GM19043 (cell line): ENCODE results near the gene TNFRSF13B.
"Not testable (repeated sequence)": the region's sequence is repeated elsewhere in the genome, so short reads cannot be mapped to it uniquely, and the experiment has no call there.

Experiments
- ATAC-seq: cut with Tn5 transposase; IDR thresholded peaks from one replicate; pipeline ENCODE4 v1.9.1; 2021; ENCODE audit warnings: low read depth; ENCODE audit not compliant: unreplicated experiment

Gene TNFRSF13B

DNA sequence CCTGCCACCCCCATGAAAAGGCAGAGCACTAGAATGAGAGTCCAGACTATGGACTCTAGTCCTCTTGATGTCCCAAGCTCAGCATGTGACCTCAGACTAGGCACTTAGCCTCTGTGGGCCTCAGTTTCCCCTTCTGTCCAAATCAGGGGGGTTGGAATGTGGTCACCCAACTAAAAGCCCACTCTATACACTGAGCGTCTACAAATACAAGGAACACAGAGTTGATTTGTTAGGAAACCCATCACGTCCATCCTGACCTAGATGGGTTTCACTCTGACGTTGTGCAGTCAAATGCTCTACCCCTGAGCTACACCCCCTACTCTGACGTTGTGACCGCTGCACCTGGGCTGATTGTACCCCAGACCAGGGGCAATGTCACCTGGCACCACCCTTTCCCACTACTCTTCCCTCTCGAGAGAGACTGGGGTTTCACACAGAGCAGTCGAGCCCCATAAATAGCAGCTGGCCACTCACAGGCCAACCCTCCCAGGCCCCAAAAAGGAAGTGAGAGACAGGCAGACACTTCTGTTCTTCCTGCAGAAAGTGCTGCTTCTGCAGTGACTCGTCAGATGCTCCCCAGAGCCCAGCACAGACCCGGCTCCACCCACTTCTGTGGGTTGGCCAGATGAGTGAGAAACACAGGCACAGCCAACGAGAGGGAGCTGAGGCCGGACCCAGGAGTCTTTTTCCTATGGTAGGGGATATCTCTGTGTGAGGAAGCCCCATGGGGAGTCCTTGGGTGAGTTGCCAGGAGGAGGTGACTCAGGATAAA is 16.1 kb upstream of the TNFRSF13B start:
- peak; percentile 63 for ATAC-seq

DNA sequence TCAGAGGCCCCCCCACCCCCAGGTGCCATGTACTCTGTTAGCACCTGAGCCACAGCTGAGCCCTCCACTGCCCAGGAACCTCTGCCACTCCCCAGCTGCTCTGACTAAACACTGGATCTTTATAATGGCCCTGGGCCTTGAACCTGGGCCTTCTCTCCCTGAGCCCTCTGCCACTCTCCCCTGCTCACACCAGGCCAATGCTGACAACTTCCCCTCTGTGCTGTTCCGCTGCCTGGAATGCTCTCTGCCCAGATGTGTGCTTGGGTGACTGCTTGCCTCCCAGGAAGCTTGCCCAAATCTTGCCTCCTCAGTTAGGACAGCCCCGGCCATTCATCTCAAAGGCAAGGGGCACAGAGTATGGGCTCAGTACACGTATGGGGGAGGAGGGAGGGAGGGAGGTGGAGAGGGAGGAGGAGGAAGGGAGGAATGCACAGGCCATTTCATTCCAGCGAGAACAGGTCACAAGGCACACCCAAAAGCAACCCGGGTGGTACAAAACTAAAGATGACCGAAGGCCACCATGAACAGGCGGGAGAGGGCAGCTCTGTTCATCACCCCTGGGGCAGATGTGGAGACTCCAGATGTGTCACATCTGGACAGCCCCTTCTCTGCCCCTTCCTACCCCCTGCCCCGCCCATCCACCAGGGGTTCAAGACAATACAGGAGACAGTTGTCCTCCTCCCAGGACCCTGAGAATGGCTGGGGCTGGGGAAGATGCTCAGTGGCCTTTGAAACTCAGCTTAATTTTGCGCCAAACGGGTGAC is 15.3 kb upstream of the TNFRSF13B start:
- ATAC-seq, result no peak

DNA sequence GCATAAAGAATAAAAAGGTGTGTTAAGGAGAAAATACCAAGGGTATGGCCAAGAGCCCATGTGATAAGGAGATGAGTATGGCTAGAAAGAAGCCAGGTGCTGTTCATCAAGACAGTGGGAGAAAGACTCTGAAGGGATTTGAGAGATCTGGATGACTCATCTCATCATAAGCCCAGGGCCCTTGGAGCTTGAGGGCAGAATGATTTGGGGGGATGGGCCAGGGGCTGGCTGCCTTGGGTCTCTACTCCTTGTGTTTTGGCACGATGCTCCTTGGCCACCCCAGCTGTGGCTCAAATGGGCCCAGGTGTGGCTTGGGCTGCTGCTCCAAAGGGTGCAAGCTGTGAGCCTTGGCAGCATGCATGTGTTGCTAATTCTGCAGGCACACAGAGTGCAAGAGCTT is 14.5 kb upstream of the TNFRSF13B start:
- ATAC-seq, result no peak

DNA sequence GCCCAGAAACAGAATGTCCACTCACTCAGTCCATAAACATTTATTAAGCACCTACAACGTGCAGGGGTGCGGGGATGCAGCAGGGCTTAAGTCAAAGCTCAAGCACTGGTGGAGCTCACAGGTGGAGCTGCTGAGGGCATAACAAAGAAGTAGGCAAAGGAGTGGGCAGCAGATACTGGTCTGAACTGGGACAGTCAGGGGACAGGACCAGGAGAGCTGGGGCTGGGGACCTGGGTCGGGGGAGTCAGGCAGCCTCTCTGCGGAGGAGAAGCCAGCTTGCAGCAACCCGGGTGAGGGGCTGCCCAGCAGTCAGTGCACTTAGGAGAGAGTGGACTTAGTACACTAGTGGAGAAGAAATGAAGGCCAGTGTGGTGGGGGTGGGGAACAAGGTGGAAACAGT is 10.0 kb upstream of the TNFRSF13B start:
- no peak for ATAC-seq

DNA sequence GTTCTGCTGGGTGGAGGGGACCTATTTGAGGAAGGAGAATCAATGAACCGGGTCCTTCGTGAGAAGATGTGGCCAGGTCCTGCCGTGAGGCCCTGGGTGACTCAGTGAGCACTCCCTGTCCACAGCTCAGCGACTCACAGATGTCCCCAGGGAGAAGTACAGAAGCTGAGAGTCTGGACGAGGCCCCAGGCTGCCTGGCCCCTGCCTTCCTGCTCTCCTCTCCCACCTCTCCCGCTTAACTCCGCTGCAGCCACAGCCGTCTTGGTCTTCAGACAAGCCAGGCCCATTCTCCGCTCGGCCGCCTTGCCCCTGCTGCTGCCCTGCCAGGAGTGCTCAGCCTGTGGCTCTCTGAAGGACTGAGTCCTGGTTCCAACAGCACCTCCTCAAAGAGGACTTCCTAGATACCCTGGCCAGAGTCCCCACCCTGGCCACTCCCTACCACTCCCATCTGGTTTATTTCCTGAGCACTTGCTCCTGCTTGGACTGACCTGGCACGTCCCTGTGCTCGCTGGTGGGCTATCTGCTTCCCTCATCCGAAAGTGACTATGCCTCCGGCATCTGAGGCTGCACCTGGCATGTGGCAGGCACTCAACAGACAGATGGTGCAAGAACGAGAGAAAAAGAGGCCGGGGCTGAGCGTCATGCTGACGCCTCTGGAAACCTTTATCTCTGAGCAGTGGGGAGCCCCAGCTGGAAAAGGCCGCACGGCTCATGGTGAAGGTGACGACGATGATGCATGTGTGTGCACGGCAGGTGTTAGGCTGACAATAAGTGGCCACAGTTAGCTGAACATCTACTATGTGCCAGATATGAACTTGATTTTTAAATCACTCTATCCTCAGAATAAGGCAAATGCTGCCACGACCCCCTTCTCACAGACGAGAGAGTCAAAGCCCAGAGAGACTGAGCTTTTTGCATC is 9.2 kb upstream of the TNFRSF13B start:
- peak; percentile 50 for ATAC-seq

DNA sequence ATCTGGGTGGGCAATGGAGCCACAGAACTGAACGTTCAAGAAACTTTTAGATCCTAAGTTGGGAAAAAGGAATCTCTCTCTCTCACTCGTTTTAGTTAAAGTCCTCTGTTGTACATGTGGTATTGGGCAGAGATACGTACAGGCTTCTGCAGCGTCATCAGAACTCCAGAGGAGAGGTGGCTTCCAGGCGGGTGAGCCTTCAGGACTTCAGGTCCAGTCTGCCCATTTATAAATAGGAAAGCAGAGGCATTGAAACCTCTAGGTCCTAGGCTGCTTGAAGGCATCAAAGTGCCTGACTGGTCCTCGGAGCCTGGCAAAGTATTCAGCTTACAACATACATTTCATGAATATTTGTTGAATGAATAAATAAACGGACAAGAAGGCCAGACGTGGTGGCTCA is 8.1 kb upstream of the TNFRSF13B start:
- no peak for ATAC-seq

DNA sequence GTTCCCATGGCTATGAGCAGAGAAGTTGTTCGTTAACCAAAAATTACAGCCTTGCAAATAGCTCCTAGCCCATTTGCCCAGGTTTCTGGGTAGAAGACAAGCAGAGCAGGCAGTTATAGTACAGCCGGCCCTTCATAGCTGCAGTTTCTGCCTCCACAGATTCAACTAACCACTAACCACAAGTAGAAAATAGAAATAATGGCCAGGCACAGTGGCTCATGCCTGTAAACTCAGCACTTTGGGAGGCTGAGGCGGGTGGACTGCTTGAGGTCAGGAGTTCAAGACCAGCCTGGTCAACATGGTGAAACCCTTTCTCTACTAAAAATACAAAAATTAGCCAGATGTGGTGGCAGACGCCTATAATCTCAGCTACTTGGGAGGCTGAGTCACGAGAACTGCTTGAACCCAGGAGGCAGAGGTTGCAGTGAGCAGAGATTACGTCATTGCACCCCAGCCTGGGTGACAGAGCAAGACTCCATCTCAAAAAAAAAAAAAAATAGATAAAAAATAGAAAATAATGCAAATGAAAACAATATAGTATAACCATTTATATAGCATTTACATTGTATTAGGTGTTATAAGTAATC is 7.4 kb upstream of the TNFRSF13B start:
- ATAC-seq, result not testable (repeated sequence)

DNA sequence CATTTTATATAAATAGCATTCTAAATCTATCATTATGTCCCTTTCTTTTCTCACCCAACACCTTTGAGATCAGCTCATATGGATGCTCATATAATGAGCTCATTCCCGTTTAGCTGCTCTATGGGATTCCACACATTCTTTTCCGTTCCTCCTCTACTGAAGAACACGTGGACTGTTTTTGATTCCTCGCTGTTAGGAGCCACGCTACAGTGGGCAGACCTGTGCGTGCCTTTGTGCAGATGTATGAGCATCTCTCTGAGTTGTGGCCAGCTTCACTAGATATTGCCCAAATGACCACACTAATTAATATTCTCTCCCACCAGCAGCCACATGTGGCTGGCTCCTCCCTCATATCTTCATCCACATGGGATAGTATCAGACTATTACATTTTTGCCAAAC is 6.0 kb upstream of the TNFRSF13B start:
- ATAC-seq, result no peak

DNA sequence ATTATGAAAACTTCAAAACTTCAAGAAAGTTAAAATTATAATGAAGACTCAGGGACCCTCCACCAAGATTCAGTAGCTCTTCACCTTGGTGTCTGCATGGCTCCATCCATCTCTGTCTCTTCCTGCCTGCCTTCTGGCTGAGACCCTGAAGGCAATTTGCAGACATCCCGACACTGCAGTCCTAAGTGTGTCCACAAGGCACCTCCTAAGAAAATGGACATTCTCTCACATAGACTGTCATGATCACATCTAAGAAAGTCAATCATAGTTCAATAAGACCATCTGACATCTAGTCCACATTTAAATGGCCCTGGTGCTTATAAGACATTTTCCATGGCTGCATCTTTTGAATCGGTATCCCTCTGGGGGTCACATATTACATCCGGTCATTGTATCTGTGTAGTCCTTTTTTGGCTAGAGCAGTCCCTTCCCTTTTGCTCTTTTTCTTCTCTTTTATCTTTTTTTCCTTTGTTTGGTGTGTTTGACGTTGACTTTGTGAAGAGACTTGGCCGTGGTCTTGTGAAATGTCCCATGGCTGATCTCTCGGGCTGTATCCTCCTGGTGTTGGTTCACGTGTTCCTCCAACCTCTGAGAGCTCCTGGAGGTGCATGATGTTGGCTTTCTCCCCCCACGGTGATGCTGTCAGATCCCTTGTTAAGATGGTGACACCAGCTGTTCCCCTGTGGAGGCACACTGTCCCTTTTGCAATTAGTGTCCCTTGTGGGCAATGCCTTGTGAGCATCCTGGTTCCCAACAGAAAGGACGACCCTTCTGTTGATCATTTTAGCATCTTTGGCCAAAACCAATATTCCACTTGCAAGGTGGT is 5.0 kb upstream of the TNFRSF13B start:
- ATAC-seq, result no peak

DNA sequence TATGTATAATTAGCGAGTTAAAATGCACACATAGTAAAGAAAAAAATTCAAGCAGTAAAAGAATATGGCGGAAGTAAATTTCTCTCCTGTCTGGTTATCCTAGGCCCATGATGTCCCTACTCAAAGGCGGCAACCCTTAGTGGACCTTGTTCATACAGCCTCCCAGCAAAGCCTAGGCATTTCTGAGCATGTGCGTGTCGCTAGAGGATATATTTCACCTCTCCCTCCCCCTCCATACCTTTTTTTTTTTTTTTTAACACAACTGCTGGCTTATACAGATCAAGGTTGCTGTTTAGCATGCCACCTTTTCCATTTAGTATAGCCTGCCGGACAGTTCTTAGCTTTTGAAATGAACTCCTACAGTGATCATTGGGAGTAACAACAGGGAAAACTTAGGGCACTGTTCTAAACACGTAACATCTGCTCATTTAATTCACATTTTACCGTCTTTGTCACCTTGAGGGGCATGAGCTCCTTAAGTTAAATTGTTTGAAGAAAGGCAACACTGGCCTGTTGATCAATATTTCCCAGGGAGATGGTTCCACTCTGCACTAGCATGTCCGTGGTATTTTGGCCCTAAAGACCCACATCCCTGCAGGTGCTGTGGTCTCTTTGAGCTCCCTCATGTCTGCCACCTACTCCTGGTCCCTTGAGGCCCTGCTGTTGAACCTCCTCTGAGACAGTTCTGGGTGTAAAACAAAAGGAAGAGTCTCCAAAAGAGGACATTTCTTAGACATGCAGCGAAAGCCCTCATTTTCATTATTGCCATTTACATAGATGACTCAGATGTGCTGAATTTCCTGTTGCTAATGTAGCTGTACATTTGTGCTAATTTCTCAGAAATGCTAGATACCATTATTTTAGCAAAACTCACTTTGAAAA is 4.1 kb upstream of the TNFRSF13B start:
- no peak for ATAC-seq

DNA sequence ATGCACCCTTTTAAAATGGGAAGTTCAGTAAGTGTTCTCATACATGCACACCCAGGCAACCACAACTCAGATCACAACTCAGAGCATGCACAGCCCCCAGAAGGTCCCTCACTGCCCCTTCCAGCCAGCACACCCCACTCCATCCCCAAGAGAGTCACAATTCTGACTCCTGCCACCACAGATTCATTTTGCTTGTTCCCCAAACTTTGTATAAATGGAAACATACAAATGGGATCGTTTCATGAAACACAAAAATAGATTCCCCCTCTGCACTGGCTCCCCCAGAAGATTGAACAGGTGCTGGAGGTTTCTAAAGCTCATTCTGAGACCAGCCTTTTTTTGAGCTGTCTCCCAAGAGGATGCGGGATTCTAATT is 3.3 kb upstream of the TNFRSF13B start:
- no peak for ATAC-seq

DNA sequence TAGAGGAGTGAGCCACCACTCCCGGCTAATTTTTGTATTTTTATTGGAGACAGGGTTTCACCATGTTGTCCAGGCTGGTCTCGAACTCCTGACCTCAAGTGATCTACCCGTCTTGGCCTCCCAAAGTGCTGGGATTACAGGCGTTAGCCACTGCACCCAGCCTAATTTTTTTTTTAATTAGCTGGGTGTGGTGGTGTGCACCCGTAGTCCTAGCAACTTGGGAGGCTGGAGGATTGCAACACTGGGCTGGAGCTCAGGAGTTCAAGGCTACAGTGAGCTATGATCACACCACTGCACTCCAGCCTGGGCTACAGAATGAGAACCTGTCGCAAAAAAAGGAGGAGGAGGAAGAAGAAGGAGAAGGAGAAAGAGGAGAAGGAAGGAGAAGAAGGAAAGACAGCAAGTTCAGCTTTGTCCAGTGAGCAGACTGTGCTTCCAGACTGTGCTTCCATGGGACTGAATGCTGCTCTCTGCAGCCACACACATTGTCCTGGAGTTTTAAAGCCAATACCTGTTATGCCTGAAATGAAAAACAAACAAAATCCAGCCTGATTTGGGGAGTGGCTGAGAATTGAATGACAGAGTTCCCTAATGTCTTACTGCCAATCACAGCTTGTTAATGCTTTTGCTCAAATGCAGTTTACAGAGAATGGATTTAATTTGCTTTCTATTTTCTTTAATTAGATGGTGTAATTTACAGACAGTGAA is 2.8 kb upstream of the TNFRSF13B start:
- no peak for ATAC-seq

DNA sequence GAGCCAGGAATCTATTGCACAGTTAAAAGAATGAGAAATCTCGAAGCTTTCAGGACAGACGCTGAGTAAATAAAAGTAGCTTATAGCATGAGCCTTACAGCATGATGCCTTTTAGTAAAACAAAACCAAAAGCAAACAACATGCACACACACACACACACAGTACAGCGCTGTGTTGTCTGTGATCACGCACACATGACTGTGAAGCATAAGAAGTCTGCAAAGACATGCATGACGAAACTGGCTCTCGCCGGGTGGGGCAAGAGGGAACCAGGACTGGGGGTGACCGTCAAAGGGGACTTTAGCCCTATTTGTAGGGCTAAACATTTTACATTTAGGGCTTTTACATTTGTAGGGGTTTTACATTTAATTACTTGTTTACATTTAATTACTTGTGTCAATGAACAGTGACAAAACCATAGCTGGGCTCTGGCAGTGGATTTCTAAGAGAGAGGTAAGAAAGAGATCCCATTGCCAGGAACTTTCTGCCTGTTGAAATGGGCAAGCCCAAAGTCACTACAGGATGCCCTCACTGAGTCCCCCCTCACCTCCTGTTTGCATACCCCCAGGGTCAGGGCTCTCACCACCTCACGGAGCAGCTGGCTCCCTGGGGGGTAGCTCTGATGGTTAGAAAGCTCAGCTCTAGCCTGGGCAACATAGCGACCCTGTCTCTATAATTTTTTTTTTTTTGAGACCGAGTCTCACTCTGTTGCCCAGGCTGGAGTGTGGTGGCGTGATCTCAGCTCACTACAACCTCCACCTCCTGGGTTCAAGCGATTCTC is 2.0 kb upstream of the TNFRSF13B start:
- no peak for ATAC-seq

DNA sequence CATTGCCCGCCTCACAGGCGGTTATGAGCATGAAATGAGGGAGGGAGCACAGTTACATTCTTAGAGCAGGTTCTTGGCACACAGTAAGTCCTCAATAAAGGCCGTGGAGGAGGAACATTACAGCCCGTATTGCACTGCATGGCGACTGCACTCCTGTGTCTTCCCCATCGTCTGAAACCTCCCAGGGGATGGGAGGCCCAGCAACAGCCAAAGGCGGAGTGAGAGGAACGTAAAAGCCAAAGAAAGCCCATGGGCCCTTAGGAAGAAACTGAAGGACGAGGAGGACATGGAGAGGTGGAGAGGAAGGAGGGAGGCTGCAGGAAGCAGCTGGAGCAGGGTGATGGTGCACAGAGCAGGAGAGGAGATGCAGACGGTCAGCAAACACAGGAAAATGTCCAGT is 1.1 kb upstream of the TNFRSF13B start:
- ATAC-seq, result not testable (repeated sequence)

DNA sequence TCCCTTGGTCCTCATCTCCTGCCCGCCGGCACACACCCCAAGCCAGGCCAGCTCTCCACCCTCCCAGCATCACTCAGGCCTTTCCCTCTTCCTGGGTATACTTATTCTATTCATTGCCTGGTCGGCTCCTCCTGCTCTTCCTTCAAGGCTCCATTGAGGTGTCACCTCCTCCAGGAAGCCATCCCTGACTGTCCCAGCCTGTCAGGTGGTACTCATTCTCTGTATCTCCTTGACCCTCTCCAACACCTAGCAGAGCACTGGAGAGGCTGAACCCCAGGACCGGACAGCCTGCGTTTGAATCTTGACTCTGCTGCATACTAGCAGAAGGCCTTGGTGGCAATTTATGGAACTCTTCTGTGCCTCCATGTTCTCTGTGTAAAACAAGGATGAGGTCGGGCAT is 428 bp upstream of the TNFRSF13B start:
- no peak for ATAC-seq

DNA sequence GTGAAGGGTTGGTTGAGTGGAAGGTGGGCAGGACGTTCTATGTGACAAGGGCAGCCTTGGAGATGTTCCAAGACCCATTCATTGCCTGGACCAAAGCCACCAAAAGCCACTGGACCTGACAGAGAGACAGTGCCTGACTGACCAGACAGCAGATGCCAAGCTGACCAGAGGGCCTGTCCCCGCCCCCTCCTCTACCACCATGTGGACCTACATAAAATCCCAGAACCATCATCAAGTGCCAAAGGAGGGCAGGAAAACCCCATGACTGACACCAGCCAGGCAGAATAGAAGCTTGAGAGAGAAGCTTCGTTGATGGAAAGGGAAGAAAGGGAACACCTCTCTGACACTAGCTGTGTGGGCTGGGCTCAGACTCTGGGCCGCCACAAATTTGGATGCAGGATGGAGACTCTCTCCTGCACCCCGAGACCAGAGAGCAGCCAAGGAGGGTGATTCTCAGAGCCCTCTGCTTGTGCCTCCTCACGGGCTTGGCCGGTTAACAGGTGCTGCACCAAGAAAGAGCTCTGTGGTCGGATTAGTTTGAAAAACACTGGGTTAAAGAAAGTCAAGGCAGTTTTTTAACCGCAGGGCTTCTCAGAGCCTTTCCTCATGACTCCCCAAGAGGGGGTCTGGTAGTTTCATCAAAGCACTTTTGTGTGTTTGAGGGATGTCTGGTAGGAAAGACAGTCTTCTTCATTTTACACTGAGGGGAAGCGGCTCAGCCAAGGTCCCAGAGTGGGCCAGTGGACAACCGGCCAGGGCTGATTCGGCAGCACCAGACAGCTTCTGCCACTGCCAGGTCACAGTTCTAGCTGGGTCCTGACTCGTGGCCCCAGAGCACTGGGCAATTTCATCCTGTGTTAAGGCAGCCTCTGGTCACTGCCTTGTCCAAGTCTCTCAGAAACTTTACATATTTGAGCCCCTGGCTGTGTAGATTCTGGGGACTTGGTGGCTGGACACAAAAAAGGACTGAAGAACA is 1.7 kb downstream of the TNFRSF13B start:
- ATAC-seq, result no peak
